Tibial nerve (tissue), 4 donors: ENCODE data around the gene NCMAP.

Source experiments
- CTCF ChIP-seq, 5 experiments: fragments of 200-600 bp in 3 of 5; fragments of 450-650 bp in 2 of 5; sonication (generic) in 3 of 5; IDR thresholded peaks; one replicate each; pipeline ENCODE4 v1.5.1; 2016 to 2019; ENCODE audit warnings: antibody characterized with exemption in 5 of 5, mild to moderate bottlenecking in 3 of 5, moderate library complexity in 2 of 5
- EP300 ChIP-seq, 2 donors: sonication (generic); formaldehyde crosslinking; IDR thresholded peaks; one replicate each; pipeline ENCODE4 v1.6.1; 2017; ENCODE audit warnings: antibody characterized with exemption in 2 of 2, mild to moderate bottlenecking in 1 of 2

- TF ChIP-seq CTCF (IDR thresholded peaks at IDR 0.05): no peak
- no peak for TF ChIP-seq EP300 (IDR thresholded peaks at IDR 0.05)
Measured at GRCh38 chr1:24580756-24581155, 24.9 kb downstream of the NCMAP start.
